NCI-H2081 (cell line): ENCODE measurements around the gene GRM2.

Experiments used
- DNase-seq, 2 experiments: peaks; one replicate each; lab custom pipeline; 2025; lab: John Stamatoyannopoulos, UW

GRM2 gene

DNA sequence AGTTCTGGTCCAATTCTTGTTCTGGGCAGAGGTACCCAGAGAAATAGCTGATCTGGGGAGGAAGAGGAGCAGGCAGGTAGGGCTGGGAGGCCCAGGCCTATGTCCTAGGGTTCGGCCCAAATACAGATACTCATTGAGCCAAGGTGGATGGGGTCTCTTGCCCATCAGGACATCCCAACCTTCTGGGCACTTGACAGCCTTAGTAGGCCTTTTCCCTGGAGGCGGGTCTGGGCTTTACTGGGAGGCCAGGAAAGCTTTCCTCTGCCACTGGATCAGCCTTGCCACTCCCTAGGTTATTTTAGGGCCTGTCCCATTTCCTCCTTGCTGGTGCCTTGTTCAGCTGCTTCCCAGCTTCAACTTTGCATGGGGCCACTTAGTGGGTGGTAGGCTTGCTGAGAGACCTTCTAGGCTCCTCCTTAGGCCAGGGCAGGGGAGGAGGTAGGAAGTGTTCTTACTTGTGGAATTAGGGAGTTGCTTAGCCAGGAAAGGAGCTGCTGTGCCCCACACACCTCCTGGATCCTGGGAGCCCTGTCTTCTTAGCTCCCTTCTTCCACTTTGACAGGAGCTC, 26.1 kb upstream of the GRM2 start:
- DNase-seq, result no peak

DNA sequence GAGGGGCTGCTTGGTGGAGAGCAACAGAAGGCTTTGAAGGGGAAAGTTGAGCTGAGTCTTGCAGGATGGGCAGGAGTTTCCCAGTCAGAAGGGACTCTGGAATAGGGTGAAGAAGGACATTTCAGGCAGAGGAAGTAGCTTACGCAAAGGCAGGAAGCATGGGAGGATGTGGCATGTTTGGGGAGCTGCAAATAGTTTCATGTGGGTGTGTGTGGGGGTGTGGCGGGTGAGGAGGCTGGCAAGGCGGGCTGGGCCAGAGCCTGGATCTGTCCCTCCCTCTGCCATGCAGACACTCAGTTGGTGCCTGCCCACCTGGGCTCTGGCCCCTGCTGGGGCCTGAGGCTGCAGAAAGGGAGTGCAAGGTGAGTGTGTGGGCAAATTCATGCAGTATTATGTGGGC, 25.4 kb upstream of the GRM2 start:
- no peak for DNase-seq

DNA sequence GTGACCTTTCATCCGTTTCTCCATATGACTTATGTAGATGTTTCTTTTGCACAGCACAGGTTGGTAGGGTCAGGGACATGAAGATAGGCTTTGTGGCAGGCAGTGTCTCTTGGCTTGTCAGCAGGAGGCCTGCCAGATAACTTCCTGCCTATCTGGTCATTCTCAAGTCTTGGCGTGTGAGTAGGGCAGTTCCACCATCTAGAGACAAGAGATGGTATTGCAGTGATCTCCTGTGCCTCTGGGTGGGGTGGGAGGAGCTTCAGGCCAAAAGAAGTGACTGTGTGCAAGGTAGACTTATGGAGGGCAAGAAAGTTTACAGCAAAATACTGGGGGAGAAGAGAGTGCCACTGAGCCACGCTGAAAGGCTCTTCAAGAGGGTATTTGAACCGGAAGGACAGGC, 24.8 kb upstream of the GRM2 start:
- DNase-seq, result peak; percentile 61 to 77

DNA sequence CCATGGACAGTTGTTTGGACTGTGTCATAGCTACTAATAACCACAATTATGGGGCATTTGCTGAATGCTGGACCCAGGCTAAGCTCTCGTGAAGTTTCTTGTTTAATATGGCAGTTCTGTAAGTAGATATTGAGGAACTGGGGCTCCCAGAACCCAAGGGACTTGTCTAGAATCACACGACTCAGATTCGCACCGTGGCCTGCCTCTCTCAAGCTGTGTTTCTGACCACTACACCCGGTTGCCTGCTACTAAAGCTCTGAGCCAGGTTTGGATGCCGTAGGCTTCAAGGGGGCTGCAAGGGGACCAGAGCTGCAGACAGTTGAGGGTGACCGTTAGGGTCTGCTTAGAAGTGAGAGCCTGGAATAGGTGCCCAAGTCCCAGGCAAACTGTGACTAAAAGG, 24.3 kb upstream of the GRM2 start:
- DNase-seq, result no peak

DNA sequence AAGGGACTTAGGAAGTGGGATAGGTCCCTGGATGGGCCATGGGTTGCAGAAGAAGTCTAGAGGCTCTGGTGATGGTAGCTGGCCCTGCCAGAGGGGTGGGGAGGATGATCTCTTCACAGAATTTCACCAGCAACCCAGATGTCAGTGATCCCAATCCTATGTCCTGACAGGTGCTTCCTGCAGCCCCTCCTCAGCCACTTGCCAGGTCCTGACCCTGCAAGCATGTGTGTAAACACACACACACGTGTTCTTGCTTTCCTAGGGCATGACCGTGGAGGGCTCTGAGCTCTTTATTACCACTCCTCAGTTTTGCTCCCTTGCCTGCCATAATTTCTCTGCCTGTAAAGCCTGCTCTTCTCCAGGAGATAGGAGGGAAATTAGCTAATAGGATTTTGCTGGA, 23.3 kb upstream of the GRM2 start:
- DNase-seq, result no peak

DNA sequence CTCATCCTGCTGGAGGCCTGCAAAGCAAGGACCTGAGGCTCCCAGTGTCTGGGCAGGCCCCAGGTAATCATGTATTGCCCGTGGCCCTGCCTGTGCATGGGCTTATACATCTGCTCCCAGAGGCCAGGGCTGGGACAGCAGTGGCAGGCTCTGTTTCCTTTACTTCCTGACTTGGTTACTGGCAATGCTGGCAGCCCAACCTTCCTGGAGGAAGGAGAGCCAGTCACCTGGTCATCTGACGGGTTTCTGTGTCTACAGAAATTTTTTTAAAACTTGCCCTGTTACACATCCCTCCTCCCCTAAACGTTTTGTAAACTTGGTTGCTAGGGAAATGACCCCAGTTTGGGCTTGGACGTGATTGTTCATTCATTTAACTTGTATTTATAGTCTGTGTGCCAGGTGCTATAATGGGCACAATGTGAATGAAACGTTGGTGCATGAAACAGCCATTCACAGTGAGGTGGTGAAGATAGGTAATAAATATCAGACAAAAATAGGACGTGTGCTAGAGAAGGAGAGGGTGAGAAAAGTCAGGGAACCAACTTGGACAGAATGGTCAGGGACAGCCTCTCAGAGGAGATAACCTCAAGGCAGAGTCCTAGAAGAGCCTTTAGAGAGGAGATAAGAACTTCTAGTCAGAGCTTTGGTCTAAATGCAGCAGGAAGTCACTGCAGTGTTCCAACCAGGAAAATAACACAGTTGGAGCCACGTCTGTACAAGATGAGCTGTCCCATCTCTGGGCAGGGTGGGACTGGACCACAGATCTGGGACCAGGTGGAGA, 21.7 kb upstream of the GRM2 start:
- DNase-seq, result peak in 1 of 2 experiments; percentile 19

DNA sequence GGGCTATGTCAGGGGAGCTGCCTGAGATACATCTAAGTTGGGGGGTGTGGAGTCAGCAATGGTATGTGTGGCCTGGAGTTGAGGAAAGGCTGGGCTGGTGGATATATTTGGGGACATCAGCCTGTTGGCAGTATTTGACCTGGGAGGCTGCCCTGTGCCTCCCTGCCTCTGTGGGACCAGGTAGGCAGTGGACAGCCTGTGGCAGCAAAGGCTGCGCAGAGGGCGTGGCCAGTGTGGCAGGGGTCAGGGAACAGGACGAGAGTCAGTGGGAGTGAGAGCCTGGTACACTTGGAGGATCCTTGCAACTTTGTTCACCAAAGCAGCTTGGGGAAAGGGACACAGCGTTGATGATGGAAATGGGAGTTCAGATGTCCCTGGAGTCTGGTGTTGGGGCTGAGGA, 20.8 kb upstream of the GRM2 start:
- DNase-seq, result no peak

DNA sequence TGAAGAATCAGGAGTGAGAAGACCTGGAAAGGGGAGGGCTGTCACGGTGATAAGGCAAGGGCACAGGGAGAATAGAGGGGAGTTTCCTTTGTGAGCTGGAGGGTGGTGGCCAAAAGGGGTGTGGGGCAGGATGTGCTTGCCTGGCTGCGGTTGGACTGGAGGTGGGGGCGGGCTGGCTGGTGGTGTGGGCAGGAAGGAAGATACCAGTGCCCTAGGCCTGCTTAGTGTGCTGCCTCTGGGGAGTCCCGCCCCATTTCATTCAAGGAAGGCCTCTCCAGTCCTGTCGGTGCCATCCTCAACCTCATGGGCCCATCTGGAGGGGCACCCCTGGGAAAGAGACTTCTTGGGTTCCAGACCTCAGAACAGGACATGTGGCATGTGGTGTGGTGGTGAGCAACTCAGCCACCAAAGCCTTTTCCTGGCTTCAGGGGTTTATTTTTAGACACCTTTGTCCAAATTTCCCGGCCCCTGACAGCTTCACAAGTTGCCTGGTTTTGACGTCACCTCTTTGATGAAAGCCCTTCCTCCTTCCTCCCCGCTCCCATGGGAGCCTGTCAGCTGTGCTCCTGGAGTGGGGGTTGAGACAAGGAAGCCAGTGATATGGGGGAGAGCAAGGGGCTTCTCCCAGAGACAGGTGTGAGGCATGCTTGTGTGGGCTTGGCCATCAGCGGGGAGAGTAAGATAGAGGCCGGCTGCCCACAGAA, 20.2 kb upstream of the GRM2 start:
- no peak for DNase-seq

DNA sequence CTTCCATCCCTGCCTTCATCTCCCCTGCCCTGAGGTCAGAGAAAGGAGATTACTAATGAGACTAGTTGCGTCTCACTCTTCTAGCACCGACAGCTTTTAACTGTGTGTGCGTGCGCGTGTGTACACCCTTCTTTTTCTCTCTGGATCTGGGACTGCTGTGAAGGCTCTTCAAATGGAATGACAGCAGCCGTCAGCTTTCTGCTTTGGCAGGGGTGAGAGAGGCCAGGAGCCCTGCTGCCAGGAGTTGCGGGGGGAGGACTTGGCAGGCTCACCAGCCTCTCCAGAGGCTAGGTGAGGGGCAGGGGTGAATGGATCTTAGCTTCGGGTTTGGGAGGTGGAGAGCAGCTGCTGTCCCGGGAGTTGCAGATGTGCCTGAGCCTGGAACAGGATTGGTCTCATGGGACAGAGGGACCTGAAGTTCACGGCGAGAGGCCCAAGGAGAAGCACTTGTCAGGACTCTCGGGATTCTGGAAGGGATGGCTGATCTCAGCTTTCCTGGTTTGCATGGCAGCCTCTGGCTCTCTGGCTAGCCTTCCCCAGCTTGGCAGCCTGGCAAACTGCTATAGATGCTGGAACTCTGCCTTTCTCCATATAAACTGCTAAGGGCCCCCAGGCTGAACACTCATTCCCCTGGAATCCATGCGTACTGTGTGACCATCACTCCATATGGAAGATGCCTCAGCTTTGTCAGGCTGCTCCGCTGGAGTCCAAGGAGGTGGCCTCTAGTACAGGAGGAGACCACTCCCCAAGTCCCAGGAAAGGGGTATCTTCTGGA, 19.2 kb upstream of the GRM2 start:
- DNase-seq, result no peak

DNA sequence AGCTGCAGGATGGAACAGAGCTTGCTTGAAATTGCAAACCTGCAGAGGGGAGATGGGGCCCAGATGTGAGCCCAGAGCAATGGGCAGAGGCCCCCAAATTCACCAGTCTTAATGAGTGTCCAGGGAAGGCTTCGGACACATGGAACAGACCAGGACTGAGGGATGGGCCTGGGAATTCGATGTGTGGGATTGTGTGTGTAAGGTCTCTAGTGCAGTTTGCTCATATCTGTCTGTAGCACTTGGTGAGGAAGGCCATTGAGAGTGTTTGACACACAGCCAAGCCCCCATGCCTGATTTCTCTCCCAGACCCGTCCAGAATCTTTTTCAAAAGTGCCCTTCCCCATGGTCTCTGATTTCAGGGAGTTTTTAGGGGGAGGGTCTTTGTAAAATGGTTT, 18.7 kb upstream of the GRM2 start:
- DNase-seq, result no peak

DNA sequence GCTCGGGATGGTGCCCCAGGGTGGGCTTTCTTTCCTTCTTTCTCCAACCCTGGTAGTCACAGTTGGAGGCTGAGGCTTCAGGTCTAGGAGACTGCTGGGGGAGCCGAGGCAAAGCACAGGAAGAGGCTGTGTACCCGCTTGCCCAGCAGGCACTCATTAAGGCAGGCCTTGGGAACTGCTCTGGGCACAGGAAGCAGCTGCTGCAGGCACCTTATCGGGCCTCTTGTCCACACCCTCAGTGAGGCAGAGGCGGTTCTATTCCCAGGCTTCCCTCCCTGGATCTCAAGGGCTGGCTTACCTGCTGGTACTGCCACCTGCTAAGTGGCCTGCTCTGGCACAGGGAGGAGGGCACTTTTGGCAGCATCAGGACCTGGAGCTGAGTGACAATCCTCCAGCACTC, 15.8 kb upstream of the GRM2 start:
- DNase-seq, result peak; percentile 57 to 78

DNA sequence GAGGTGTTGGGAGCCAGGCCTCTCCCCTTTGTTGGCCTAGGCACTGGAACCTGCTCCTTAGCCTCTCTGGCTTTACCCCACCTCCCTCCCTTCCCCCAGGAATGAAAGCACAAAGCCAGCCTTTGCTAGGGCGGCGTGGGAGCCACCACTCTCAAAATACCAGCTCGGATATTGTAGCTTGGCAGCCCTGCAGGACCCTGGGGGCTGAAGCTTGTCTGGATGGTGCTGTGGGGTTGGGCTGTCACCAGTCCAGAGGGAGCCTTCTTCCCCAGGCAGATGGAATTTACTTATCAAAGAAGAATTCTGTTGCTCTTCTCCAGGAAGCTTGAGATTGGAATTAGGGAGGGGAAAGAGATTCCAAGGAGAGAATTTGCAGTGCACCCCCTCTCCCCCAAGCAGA, 14.9 kb upstream of the GRM2 start:
- no peak for DNase-seq

DNA sequence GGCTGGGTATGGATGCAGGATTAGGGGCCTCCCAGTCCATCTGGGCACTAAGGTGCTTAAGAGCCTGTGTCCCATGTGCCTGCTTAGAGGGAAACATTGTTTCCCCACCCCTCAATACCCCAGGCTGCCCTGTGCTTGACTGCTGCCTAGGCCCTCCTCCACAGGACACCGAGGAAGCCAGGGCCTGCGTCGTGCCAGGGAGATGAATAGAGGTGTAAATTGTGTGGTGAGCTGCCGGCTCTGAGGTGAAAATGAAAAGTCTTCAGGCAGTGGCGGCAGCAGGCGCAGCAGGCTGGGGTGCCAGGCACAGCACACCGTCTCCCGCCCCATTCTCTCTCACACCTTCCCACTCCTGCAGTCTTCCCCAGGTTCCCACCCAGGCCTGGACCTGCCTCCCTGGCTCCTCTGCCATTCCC, 13.9 kb upstream of the GRM2 start:
- no peak for DNase-seq

DNA sequence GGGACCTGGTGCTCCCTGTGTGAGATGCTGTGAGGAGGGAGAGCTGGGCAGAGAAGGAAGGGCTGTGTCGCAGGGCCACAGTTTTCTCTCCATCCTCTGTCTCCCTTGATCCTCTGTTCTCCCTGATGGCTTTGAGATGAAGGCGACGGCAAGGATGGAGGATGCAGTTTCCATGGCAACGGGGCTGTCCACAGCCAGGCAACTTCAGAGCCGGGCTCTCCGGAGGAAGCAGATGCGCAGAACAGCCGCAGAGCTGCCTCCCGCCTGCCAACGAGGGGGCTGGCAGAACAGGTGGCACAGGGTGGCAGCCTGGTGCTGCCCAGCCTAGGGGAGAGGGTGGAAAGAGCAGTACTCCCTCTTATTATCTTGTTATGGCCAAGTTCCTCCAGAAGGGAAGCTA, 9.9 kb upstream of the GRM2 start:
- DNase-seq, result no peak

DNA sequence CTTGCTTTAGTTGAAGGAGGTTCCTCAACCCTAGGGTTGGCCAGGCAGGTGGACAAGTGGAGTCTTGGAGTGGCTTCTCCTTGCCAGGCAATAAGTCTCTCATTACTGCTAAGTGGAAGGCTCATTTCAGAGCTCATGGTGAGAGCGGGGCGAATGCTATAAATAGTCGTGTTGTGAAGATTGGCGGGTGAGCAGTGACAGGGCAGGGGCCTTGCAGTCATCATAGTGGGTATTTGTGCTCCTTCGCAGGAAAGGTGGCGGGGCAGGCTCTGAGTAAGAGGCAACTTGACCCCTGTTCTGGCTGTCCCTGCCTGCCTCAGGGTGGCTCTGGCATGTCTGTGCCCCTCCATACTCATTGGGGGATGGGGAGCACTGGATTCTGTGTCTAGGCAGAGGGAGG, 8.7 kb upstream of the GRM2 start:
- no peak for DNase-seq

DNA sequence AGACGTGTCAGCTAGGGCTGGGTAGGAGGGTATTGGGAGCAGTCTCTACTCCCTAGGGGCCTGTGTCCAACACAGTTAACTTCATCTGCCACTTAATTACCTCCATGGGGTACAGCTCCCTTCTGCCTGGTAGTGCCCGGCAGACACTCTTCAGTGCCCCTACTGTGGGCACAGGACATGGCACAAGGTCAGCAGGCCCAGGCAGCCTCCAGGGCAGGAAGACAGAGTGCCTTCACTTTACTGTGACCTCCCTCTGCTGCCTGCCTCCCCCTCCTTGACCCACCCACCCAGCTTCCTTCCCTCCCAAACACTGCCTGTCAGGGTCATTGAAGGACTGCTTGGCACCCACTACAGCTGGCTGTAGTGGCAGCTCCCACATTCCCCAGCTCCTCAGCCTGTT, 6.5 kb upstream of the GRM2 start:
- no peak for DNase-seq

DNA sequence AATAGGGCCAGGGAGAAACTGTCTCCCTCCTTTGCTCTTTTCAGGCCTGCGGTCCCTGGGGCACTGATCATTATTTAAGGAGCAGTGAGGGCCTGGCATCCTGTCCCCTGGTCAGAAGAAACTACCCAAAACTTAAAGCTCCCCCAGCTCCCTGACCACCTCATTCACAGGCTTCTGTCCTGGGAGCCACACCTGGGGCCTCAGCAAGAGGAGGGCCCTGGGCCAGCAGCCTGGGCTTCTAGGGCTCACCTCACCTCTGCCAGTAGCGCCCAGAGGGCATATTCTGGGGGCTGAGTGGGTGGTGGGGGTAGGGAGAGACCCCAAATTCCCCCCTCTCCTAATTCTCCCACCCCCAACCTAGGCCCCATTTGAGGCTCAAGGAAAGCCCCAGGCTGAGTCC, 4.7 kb upstream of the GRM2 start:
- no peak for DNase-seq

DNA sequence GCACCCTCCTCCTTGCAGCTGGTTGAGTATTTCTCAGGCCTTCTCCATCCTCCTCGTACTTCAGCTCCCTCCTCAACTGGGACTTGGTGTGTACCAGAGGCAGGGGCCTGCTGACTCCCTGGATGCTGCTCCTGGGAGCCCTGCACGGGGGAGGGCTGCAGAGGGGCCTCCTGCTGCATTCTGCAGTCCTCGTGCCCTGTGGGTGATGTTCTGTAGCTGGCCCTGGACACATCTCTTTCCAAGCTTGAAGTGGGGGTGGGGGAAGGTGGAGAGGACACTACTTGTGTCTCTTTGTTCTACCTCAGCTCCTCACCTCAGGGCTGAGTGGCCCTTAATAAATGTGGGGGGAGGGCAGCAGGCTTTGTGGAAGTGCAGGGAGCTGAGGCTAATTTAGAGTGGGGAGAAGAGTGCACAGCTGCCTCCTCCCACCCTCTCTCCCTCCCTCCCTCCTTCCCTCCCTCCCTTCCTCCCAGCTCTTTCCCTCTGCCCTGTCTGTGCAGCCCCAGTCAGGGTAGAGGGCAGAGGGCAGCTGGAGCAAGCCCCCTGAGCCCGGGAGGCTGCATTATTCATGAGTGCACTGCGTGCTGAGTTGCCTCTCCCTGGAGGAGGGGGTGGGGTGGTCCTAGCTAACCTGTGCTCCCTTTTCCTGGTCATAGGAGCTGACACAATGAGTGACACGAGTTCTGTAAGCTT, 3.7 kb upstream of the GRM2 start:
- peak; percentile 6 to 55 for DNase-seq

DNA sequence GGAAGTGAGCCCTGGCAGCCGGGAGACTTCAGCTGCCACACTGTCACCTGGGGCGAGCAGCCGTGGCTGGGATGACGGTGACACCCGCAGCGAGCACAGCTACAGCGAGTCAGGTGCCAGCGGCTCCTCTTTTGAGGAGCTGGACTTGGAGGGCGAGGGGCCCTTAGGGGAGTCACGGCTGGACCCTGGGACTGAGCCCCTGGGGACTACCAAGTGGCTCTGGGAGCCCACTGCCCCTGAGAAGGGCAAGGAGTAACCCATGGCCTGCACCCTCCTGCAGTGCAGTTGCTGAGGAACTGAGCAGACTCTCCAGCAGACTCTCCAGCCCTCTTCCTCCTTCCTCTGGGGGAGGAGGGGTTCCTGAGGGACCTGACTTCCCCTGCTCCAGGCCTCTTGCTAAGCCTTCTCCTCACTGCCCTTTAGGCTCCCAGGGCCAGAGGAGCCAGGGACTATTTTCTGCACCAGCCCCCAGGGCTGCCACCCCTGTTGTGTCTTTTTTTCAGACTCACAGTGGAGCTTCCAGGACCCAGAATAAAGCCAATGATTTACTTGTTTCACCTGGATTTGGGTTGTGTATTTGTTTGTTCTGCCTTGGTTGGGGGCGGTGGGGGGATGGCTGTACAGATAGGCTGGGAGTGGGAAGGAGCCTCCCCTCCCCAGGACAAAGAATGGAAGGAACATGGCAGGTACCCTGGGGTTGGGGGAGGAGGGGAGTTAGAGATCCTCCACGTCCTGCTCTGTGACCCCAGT, 2.9 kb upstream of the GRM2 start:
- DNase-seq, result peak; percentile 37 to 74

DNA sequence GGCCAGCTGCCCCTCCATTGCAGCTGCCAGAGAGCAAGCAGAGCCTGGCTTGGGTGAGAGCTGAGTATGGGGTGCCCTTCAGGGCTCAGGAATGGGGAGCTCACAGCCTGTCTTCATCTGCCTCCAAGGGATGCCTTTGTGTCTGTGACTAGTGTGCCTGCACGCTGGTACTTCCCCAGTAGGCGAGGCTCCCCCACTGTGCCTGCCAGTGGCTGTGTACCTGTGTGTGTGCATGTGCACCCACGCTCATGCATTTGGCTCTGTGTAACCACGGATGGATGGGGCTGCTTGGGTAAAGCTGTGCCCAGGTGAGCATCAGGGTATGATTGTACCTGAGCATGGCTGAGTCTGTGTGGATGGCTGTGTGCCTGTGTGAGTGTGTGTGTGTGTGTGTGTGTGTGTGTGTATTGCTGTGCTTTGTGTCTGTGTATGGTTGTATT, 2.3 kb upstream of the GRM2 start:
- no peak for DNase-seq
